ENCODE data around the gene FDXACB1.
"Not testable (repeated sequence)": the region's sequence is repeated elsewhere in the genome, so short reads cannot be mapped to it uniquely, and the experiment has no call there.

Gene FDXACB1

GRCh38 chr11:111909378-111909777, 30.4 kb upstream of the FDXACB1 start:
- no peak for DNase-seq (ENCODE audit: low read depth)

GRCh38 chr11:111908639-111909305, 29.8 kb upstream of the FDXACB1 start:
- no peak for DNase-seq (ENCODE audit: low read depth)

- no peak for DNase-seq (ENCODE audit: low read depth)
Observed at GRCh38 chr11:111906680-111907079, 27.7 kb upstream of the FDXACB1 start.

- DNase-seq (ENCODE audit: low read depth): no peak
Observed at GRCh38 chr11:111905411-111905810, 26.4 kb upstream of the FDXACB1 start.

- DNase-seq (ENCODE audit: low read depth): no peak
Observed at GRCh38 chr11:111886844-111887243, 7.9 kb upstream of the FDXACB1 start.

GRCh38 chr11:111886032-111886431, 7.1 kb upstream of the FDXACB1 start:
- DNase-seq (ENCODE audit: low read depth): no peak

- not testable (repeated sequence) for DNase-seq (ENCODE audit: low read depth)
Observed at GRCh38 chr11:111885053-111885452, 6.1 kb upstream of the FDXACB1 start.

GRCh38 chr11:111882202-111882601, 3.2 kb upstream of the FDXACB1 start:
- DNase-seq (ENCODE audit: low read depth): no peak

GRCh38 chr11:111879637-111879960, 634 bp upstream of the FDXACB1 start:
- DNase-seq (ENCODE audit: low read depth): no peak

GRCh38 chr11:111878385-111878848, 548 bp downstream of the FDXACB1 start:
- DNase-seq (ENCODE audit: low read depth): no peak

GRCh38 chr11:111871693-111872161, 7.2 kb downstream of the FDXACB1 start:
- no peak for DNase-seq (ENCODE audit: low read depth)

GRCh38 chr11:111870886-111871692, 7.9 kb downstream of the FDXACB1 start, which contains the start of gene ALG9:
Gene ALG9, minus strand, starts transcription at chr11:111871581. Its CDS starts 99 bp downstream, at chr11:111871482.
- DNase-seq (ENCODE audit: low read depth): peak; percentile 75

- no peak for DNase-seq (ENCODE audit: low read depth)
Observed at GRCh38 chr11:111870522-111870885, 8.5 kb downstream of the FDXACB1 start.

GRCh38 chr11:111870113-111870512, 8.9 kb downstream of the FDXACB1 start:
- DNase-seq (ENCODE audit: low read depth): no peak

GRCh38 chr11:111860257-111860656, 18.7 kb downstream of the FDXACB1 start:
- DNase-seq (ENCODE audit: low read depth): no peak

- no peak for DNase-seq (ENCODE audit: low read depth)
Observed at GRCh38 chr11:111855506-111855905, 23.5 kb downstream of the FDXACB1 start.

GRCh38 chr11:111852103-111852502, 26.9 kb downstream of the FDXACB1 start:
- no peak for DNase-seq (ENCODE audit: low read depth)

GRCh38 chr11:111851636-111852035, 27.3 kb downstream of the FDXACB1 start:
- no peak for DNase-seq (ENCODE audit: low read depth)

GRCh38 chr11:111851067-111851466, 27.9 kb downstream of the FDXACB1 start:
- DNase-seq (ENCODE audit: low read depth): no peak

- no peak for DNase-seq (ENCODE audit: low read depth)
Observed at GRCh38 chr11:111849631-111850030, 29.3 kb downstream of the FDXACB1 start.

- DNase-seq (ENCODE audit: low read depth): no peak
Observed at GRCh38 chr11:111846636-111847035, 32.3 kb downstream of the FDXACB1 start.

GRCh38 chr11:111846063-111846462, 32.9 kb downstream of the FDXACB1 start:
- no peak for DNase-seq (ENCODE audit: low read depth)

- no peak for DNase-seq (ENCODE audit: low read depth)
Observed at GRCh38 chr11:111845276-111846028, 33.5 kb downstream of the FDXACB1 start.
